ENCODE results near the gene ERC2.

ERC2 gene

GRCh38 chr3:56253941-56254665, 214.2 kb downstream of the ERC2 start:
- no peak for DNase-seq (ENCODE audit: low spot score)

GRCh38 chr3:56251343-56251945, 216.8 kb downstream of the ERC2 start:
- DNase-seq (ENCODE audit: low spot score), result peak; percentile 43

GRCh38 chr3:56248021-56248420, 220.2 kb downstream of the ERC2 start:
- no peak for DNase-seq (ENCODE audit: low spot score)

- DNase-seq (ENCODE audit: low spot score), result no peak
Measured at GRCh38 chr3:56238299-56238698, 230.0 kb downstream of the ERC2 start.

- no peak for DNase-seq (ENCODE audit: low spot score)
Measured at GRCh38 chr3:56233742-56234141, 234.5 kb downstream of the ERC2 start.

DNA sequence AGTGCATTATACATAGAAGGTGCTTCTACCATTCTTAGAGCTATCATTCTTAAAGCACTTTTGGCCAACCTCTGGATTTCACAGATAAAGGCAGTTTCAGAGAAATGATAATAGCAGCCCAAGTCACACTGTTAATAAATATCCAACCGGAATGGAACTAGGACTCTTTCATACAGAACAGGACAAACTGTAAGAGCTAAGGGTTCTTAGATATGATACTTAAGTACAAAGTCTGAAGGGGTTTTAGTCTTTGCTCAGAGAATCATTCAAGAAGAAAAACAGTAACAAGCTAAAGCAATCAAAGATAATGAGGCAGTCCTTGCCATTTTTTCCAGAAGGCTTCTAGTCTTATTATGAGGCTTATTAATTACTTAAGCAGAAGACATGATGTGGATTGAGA, 239.0 kb downstream of the ERC2 start:
- DNase-seq (ENCODE audit: low spot score), result no peak

DNA sequence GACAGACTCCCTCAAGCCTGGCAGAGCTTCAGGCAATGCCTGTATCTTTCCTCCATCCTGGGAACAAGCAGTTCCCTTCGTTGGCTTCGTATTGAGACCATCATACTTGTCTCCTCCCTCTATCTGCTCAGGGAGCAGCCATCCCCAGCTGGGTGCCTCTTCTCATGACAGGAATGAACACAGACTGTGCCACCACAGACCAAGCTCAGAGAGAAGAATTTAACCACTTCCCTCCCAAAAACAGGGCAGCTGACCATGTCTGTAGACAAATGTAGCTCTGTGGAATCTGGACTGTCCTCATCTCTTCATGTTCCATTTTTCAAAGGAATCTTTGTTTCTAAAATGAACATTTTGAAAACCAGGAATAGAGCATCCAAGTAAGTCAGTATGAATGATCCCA, 245.4 kb downstream of the ERC2 start:
- DNase-seq (ENCODE audit: low spot score), result no peak

- DNase-seq (ENCODE audit: low spot score), result no peak
Measured at GRCh38 chr3:56219894-56220805, 248.1 kb downstream of the ERC2 start.

- no peak for DNase-seq (ENCODE audit: low spot score)
Measured at GRCh38 chr3:56209982-56210751, 258.1 kb downstream of the ERC2 start.

DNA sequence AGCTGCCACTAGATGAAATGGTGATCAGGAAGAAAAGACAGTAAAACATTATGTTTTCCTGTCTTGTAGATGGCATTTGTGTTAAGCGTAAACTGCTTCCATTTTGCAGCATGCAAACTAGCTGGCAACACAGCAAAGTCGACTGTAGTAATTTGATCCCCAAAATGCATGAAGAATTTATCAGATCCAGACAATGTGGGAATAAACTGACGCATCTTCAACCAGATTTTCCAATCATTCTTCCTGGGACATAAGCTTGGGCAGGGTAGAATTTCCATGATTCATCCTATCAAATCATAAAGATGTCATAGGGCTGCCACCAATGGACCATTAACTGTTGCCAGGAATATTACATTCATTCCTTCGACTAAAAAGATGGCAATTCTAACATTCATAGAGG, 260.3 kb downstream of the ERC2 start:
- no peak for DNase-seq (ENCODE audit: low spot score)

DNA sequence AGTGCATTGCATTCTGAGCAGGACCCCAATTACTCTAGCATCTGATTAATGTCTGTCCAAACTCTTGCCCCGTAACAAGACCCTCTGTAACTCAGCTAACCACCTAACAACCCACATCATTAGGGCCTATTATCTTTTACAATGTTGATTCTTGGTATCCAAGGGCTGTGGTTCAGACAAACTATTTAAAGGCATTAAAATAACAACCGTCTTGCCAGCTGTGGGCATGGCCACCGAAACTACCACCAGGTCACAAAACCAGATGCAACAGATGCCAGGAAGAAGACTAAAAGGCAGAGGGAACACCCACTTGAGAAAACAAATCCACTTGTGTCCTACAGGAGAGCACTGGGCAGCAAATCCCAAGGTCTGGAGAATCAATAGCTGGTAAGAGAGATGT, 262.9 kb downstream of the ERC2 start:
- DNase-seq (ENCODE audit: low spot score), result no peak

DNA sequence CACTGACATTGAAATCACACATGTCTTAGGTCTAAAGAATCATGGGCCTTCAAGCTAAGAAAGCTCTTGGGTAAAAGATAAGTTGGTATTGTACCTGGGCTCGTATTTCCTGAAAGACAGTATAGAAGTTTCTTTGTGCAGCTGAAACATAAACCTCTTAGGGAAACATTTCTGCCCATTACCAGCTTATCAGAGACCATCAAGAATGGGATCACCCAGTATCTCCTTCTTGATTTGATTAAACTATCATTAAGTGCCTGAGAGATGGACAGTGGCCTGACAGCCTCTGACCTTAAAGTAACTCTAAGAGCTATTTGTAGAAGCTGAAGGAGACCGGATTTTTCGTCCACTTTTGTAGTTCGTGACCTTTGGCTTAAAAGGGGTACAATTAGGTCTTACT, 265.3 kb downstream of the ERC2 start:
- DNase-seq (ENCODE audit: low spot score), result no peak

GRCh38 chr3:56201407-56201806, 266.9 kb downstream of the ERC2 start:
- no peak for DNase-seq (ENCODE audit: low spot score)

DNA sequence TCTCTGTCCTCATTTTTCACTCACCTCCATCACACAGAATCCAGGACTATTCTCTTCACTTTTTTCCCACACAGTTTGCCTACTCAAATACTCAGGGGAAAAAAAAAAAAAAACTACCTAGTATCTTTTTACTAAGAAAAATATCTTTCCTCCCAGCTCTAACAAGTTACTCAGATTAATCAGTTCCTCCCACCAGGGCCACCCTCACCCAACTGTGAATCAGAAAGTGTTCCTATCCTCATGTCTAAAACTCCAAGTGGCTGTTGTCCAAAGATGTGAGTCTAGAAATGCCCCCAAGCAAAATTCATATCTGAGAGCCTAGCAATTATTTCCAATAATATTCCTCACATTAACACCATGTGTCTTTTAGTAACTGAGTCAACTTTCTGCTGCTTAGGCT, 268.0 kb downstream of the ERC2 start:
- no peak for DNase-seq (ENCODE audit: low spot score)

- no peak for DNase-seq (ENCODE audit: low spot score)
Measured at GRCh38 chr3:56197991-56198390, 270.3 kb downstream of the ERC2 start.

DNA sequence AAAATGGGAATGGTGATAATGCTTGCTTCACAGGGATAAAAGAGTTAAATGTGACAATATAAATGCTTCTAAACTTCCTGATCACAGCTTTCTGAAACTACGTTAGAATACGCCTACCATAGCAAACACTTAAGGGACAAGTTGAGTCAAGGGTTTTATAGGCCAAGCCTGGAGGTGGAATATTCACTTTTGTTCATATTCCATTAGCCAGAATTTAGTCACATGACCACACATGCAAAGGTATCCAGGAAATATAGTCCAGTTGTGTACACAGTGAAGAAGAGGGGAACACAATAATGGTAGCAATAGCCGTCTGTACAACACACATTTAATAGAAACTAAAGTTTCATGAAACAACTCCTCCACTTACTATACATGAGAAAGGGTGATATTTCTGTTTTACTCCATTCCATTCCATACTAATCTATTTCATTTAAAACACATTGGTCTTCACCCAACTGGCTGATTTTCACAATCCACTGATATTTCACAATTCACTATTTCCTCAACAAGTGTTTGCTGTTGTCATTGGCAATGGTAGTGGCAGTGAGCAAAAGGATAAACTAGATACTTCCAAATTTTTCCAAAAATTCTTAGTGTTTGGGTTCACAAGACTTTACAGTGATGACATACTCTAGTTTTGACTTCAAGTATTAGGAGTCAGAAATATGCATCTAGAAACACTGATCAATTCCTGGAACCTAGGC, 270.9 kb downstream of the ERC2 start:
- no peak for DNase-seq (ENCODE audit: low spot score)

DNA sequence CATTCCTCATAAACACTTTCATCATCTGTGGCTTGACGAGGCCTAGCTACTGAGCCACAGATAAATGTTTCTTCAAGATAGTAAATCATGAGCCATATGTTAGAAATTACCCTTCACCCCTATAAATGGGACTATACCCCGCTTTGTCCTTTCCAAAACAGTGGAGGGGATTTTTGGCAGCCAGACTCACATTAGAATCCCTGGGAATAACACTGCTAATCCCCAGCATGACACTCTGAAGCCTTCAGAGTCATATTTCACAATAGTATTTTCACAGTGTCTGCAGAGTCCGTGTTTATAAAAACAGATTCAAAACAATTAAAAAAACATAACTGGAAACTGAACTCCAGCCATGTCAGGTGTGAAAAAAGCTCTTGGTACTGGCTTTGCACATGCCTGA, 271.6 kb downstream of the ERC2 start:
- no peak for DNase-seq (ENCODE audit: low spot score)

DNA sequence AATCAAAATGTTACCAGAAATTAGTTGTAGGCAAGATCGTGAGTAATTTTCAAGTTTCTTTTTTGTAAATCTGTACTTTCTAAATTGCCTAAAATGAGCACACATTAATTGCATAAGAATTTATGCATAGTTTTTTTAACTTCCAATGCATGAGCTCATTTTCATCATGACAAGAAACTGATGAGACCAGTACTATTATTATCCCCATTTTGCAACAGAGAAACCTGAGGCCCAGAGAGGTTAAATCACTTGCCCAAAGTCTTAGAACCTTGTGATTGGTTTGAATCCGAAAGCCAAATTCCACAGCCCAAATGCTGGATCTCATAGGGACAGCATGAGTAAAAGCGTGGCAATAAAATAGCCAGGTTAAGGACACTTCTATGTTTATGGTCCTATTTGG, 274.7 kb downstream of the ERC2 start:
- no peak for DNase-seq (ENCODE audit: low spot score)

GRCh38 chr3:56192001-56192400, 276.3 kb downstream of the ERC2 start:
- DNase-seq (ENCODE audit: low spot score), result no peak

- DNase-seq (ENCODE audit: low spot score), result no peak
Measured at GRCh38 chr3:56190771-56191305, 277.4 kb downstream of the ERC2 start.

DNA sequence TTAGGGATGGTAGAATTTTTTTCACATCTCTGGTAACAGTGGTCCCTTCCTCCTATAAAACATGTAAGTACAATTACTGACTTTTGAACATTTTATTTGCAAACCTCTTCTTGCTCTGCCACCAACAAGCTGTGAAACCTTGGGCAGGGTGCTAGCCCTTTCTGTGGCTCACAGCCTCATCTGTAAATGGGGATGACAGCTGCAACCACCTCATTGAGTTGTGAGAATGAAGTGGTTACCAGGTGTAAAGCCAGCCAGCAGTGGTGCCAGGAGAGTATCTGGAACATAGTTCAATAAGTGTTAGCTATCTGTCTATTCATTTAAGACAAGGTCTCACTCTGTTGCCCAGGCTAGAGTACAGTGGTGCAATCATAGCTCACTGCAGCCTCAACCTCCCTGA, 278.1 kb downstream of the ERC2 start:
- no peak for DNase-seq (ENCODE audit: low spot score)
